HEK293 (cell line): ENCODE measurements around the gene NTNG1.

Source experiments
- CTCF ChIA-PET: fragments of 350-600 bp; formaldehyde crosslinking; extraction: SDS; loops from one replicate; lab custom pipeline; 2021; ENCODE audit warnings: antibody characterized with exemption; lab: Yijun Ruan, JAX
- POLR2A ChIA-PET: fragments of 300-600 bp; formaldehyde crosslinking; extraction: SDS; loops from one replicate; lab custom pipeline; 2020; ENCODE audit warnings: antibody characterized with exemption, inconsistent platforms; lab: Yijun Ruan, JAX
- H3K27ac ChIP-seq: fragments of 200-500 bp; sonication (Bioruptor generic); 2 replicates; pipeline ENCODE4 v1.5.1; 2014; ENCODE audit warnings: low read depth, low read length, control low read depth, inconsistent platforms; ENCODE audit errors: extremely low read depth
- H3K36me3 ChIP-seq, 2 experiments: fragments of 200-500 bp in 1 of 2; sonication (Bioruptor generic) in 1 of 2; 1 replicate in 1 of 2; 2 replicates in 1 of 2; pipeline ENCODE4 v1.5.1; 2014 to 2017; ENCODE audit warnings: inconsistent platforms in 2 of 2, low read length in 2 of 2; ENCODE audit not compliant: control insufficient read depth in 2 of 2, insufficient read depth in 1 of 2
- H3K4me1 ChIP-seq: fragments of 200-500 bp; sonication (Bioruptor generic); 2 replicates; pipeline ENCODE4 v1.5.1; 2014; ENCODE audit warnings: mild to moderate bottlenecking, low read length, inconsistent platforms; ENCODE audit not compliant: control insufficient read depth, insufficient read depth
- H3K4me3 ChIP-seq: 2 replicates; pipeline ENCODE4 v1.5.1; 2011; ENCODE audit warnings: low read depth, mild to moderate bottlenecking, control low read depth, low read length, moderate library complexity
- H3K9me3 ChIP-seq: fragments of 200-500 bp; sonication (Bioruptor generic); 2 replicates; pipeline ENCODE4 v1.5.1; 2014; ENCODE audit warnings: low read depth, low read length, inconsistent platforms; ENCODE audit not compliant: control insufficient read depth, insufficient read depth
- HOXD13 ChIP-seq: sonication (generic); formaldehyde crosslinking; IDR thresholded peaks from 2 replicates; pipeline ENCODE4 v1.8.0; 2022; ENCODE audit warnings: missing genetic modification reagents, borderline replicate concordance
- KLF16 ChIP-seq: fragments of 450-650 bp; formaldehyde crosslinking; IDR thresholded peaks from 2 replicates; pipeline ENCODE4 v1.5.1; 2017; ENCODE audit warnings: missing biosample characterization, missing genetic modification characterization
- KLF8 ChIP-seq: fragments of 450-650 bp; formaldehyde crosslinking; IDR thresholded peaks from 2 replicates; pipeline ENCODE4 v1.5.1; 2016; ENCODE audit warnings: missing biosample characterization, missing genetic modification characterization
- SCRT1 ChIP-seq: fragments of 450-650 bp; formaldehyde crosslinking; IDR thresholded peaks from 2 replicates; pipeline ENCODE4 v1.5.1; 2016; ENCODE audit warnings: missing biosample characterization, missing genetic modification characterization, borderline replicate concordance
- ZFHX2 ChIP-seq: fragments of 450-650 bp; formaldehyde crosslinking; conservative IDR thresholded peaks from 2 replicates; pipeline ENCODE4 v1.5.1; 2016; ENCODE audit warnings: missing biosample characterization, missing genetic modification characterization
- ZFP37 ChIP-seq: fragments of 450-650 bp; formaldehyde crosslinking; IDR thresholded peaks from 2 replicates; pipeline ENCODE4 v1.5.1; 2016; ENCODE audit warnings: missing biosample characterization, missing genetic modification characterization
- ZIC2 ChIP-seq: fragments of 450-650 bp; formaldehyde crosslinking; IDR thresholded peaks from 2 replicates; pipeline ENCODE4 v1.5.1; 2016; ENCODE audit warnings: missing biosample characterization, missing genetic modification characterization
- ZNF157 ChIP-seq: fragments of 450-650 bp; formaldehyde crosslinking; IDR thresholded peaks from 2 replicates; pipeline ENCODE4 v1.5.1; 2016; ENCODE audit warnings: missing biosample characterization, missing genetic modification characterization
- ZNF169 ChIP-seq: fragments of 450-650 bp; formaldehyde crosslinking; IDR thresholded peaks from 2 replicates; pipeline ENCODE4 v1.5.1; 2016; ENCODE audit warnings: missing biosample characterization, missing genetic modification characterization
- ZNF2 ChIP-seq: fragments of 450-650 bp; formaldehyde crosslinking; IDR thresholded peaks from 2 replicates; pipeline ENCODE4 v1.5.1; 2016; ENCODE audit warnings: missing biosample characterization, missing genetic modification characterization
- ZNF248 ChIP-seq: fragments of 450-650 bp; formaldehyde crosslinking; IDR thresholded peaks from 2 replicates; pipeline ENCODE4 v1.5.1; 2017; ENCODE audit warnings: missing biosample characterization, missing genetic modification characterization
- ZNF354C ChIP-seq: fragments of 450-650 bp; formaldehyde crosslinking; IDR thresholded peaks from 2 replicates; pipeline ENCODE4 v1.5.1; 2016; ENCODE audit warnings: missing biosample characterization, missing genetic modification characterization, low read depth, borderline replicate concordance
- ZNF514 ChIP-seq: fragments of 450-650 bp; formaldehyde crosslinking; IDR thresholded peaks from 2 replicates; pipeline ENCODE4 v1.5.1; 2016; ENCODE audit warnings: missing biosample characterization, missing genetic modification characterization
- ZNF544 ChIP-seq: fragments of 450-650 bp; formaldehyde crosslinking; IDR thresholded peaks from 2 replicates; pipeline ENCODE4 v1.5.0; 2017; ENCODE audit warnings: missing biosample characterization, missing genetic modification characterization
- ZNF596 ChIP-seq: fragments of 450-650 bp; IDR thresholded peaks from 2 replicates; pipeline ENCODE4 v1.5.0; 2018; ENCODE audit warnings: missing biosample characterization, mild to moderate bottlenecking, missing genetic modification characterization, moderate library complexity
- ZNF624 ChIP-seq: fragments of 450-650 bp; formaldehyde crosslinking; IDR thresholded peaks from 2 replicates; pipeline ENCODE4 v1.5.1; 2017; ENCODE audit warnings: missing biosample characterization, missing genetic modification characterization
- ZNF677 ChIP-seq: fragments of 450-650 bp; IDR thresholded peaks from 2 replicates; pipeline ENCODE4 v1.5.0; 2018; ENCODE audit warnings: missing biosample characterization, mild to moderate bottlenecking, missing genetic modification characterization, moderate library complexity
- ZNF776 ChIP-seq: fragments of 450-650 bp; formaldehyde crosslinking; IDR thresholded peaks from 2 replicates; pipeline ENCODE4 v1.5.0; 2017; ENCODE audit warnings: missing biosample characterization, missing genetic modification characterization, borderline replicate concordance
- ZNF791 ChIP-seq: fragments of 450-650 bp; formaldehyde crosslinking; IDR thresholded peaks from 2 replicates; pipeline ENCODE4 v1.5.1; 2016; ENCODE audit warnings: missing biosample characterization, missing genetic modification characterization
- ZSCAN16 ChIP-seq: fragments of 450-650 bp; formaldehyde crosslinking; IDR thresholded peaks from 2 replicates; pipeline ENCODE4 v1.5.1; 2016; ENCODE audit warnings: missing biosample characterization, missing genetic modification characterization
- TF ChIP-seq, protein P1 (sequence below): fragments of 450-650 bp; formaldehyde crosslinking; IDR thresholded peaks from 2 replicates; pipeline ENCODE4 v1.5.1; 2016; ENCODE audit warnings: missing biosample characterization, missing genetic modification characterization, borderline replicate concordance
- TF ChIP-seq, protein P2 (sequence below): fragments of 450-650 bp; formaldehyde crosslinking; IDR thresholded peaks from 2 replicates; pipeline ENCODE4 v1.5.1; 2016; ENCODE audit warnings: missing biosample characterization, missing genetic modification characterization, low read depth
- TF ChIP-seq, protein P3 (sequence below): sonication (generic); formaldehyde crosslinking; IDR thresholded peaks from 2 replicates; pipeline ENCODE4 v1.8.1; 2022; ENCODE audit warnings: mild to moderate bottlenecking, moderate library complexity, missing genetic modification reagents
- TF ChIP-seq, protein P4 (sequence below): fragments of 450-650 bp; formaldehyde crosslinking; IDR thresholded peaks from 2 replicates; pipeline ENCODE4 v1.5.1; 2016; ENCODE audit warnings: missing biosample characterization, missing genetic modification characterization
- TF ChIP-seq, protein P5 (sequence below): fragments of 450-650 bp; formaldehyde crosslinking; IDR thresholded peaks from 2 replicates; pipeline ENCODE4 v1.5.1; 2016; ENCODE audit warnings: missing biosample characterization, missing genetic modification characterization

Gene NTNG1

DNA sequence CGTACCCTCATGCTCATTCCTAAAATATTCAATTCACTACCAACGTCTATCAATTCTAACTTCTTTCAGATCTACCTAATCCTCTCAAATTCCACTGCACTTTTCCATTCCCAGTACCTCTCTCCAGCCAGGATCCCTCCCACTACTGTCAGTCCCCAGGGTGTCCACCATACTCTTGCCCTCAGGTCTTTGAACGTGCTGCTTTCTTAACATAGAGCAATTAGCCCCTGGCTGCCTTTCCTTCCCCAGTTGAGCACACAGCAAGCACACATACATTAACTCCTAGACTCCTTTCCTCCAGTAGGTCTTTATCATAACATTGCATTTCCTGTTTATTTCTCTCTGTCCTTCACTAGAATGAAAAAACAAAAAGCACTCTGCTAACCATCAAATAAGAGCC, 126.7 kb downstream of the NTNG1 start (continued):
- TF ChIP-seq, protein P1, sequence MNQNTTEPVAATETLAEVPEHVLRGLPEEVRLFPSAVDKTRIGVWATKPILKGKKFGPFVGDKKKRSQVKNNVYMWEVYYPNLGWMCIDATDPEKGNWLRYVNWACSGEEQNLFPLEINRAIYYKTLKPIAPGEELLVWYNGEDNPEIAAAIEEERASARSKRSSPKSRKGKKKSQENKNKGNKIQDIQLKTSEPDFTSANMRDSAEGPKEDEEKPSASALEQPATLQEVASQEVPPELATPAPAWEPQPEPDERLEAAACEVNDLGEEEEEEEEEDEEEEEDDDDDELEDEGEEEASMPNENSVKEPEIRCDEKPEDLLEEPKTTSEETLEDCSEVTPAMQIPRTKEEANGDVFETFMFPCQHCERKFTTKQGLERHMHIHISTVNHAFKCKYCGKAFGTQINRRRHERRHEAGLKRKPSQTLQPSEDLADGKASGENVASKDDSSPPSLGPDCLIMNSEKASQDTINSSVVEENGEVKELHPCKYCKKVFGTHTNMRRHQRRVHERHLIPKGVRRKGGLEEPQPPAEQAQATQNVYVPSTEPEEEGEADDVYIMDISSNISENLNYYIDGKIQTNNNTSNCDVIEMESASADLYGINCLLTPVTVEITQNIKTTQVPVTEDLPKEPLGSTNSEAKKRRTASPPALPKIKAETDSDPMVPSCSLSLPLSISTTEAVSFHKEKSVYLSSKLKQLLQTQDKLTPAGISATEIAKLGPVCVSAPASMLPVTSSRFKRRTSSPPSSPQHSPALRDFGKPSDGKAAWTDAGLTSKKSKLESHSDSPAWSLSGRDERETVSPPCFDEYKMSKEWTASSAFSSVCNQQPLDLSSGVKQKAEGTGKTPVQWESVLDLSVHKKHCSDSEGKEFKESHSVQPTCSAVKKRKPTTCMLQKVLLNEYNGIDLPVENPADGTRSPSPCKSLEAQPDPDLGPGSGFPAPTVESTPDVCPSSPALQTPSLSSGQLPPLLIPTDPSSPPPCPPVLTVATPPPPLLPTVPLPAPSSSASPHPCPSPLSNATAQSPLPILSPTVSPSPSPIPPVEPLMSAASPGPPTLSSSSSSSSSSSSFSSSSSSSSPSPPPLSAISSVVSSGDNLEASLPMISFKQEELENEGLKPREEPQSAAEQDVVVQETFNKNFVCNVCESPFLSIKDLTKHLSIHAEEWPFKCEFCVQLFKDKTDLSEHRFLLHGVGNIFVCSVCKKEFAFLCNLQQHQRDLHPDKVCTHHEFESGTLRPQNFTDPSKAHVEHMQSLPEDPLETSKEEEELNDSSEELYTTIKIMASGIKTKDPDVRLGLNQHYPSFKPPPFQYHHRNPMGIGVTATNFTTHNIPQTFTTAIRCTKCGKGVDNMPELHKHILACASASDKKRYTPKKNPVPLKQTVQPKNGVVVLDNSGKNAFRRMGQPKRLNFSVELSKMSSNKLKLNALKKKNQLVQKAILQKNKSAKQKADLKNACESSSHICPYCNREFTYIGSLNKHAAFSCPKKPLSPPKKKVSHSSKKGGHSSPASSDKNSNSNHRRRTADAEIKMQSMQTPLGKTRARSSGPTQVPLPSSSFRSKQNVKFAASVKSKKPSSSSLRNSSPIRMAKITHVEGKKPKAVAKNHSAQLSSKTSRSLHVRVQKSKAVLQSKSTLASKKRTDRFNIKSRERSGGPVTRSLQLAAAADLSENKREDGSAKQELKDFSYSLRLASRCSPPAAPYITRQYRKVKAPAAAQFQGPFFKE = no peak
- no peak for TF ChIP-seq ZNF514 (tag by site-specific recombination)
- TF ChIP-seq ZNF2 (tag by site-specific recombination) = no peak
- no peak for TF ChIP-seq ZNF248 (tag by site-specific recombination)
- no peak for TF ChIP-seq ZNF677 (tag by site-specific recombination)
- no peak for TF ChIP-seq KLF8 (tag by site-specific recombination)
- no peak for TF ChIP-seq ZNF776 (tag by site-specific recombination)
- no peak for TF ChIP-seq ZNF544 (tag by site-specific recombination)
- TF ChIP-seq ZFHX2 (tag by site-specific recombination) = no peak

DNA sequence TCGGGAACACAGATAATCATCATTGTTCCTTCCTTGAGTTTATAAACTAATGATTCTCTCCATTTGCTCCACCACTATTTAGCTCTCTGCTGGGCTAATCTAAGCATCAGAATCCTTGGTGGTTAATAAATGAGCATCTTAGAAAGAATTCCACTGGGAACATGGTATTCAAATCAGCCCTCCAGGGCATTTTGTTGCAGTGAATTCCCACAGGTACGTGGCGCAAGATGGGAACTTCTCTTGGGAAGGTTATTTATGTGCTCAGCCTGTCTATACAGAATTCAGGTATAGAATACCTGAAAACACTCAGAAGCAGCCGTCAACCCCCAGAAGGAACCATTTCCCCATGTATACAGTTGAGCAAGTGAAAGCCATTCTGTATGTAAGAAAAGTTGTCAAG, 131.5 kb downstream of the NTNG1 start:
- no peaks in the 10 kb centered on the region for H3K9me3 ChIP-seq
- H3K4me3 ChIP-seq = no peak overlapping the region
- TF ChIP-seq, protein P2, sequence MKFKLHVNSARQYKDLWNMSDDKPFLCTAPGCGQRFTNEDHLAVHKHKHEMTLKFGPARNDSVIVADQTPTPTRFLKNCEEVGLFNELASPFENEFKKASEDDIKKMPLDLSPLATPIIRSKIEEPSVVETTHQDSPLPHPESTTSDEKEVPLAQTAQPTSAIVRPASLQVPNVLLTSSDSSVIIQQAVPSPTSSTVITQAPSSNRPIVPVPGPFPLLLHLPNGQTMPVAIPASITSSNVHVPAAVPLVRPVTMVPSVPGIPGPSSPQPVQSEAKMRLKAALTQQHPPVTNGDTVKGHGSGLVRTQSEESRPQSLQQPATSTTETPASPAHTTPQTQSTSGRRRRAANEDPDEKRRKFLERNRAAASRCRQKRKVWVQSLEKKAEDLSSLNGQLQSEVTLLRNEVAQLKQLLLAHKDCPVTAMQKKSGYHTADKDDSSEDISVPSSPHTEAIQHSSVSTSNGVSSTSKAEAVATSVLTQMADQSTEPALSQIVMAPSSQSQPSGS (tag by site-specific recombination) = no peak
- TF ChIP-seq ZNF169 (tag by site-specific recombination) = no peak
- TF ChIP-seq KLF16 (tag by site-specific recombination) = no peak
- TF ChIP-seq ZIC2 (tag by site-specific recombination) = no peak
- TF ChIP-seq, protein P3, sequence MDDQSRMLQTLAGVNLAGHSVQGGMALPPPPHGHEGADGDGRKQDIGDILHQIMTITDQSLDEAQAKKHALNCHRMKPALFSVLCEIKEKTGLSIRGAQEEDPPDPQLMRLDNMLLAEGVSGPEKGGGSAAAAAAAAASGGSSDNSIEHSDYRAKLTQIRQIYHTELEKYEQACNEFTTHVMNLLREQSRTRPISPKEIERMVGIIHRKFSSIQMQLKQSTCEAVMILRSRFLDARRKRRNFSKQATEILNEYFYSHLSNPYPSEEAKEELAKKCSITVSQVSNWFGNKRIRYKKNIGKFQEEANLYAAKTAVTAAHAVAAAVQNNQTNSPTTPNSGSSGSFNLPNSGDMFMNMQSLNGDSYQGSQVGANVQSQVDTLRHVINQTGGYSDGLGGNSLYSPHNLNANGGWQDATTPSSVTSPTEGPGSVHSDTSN (CRISPR knock-in tag) = no peak
- TF ChIP-seq ZNF354C (tag by site-specific recombination) = no peak
- no peaks in the 10 kb centered on the region for H3K4me1 ChIP-seq
- no peak overlapping the region for H3K27ac ChIP-seq
- CTCF ChIA-PET = interaction anchor here (0.6 kb wide), 1 partner anchor 448 kb away, joined by 3 read pairs; no protein-coding TSS in a partner anchor
- H3K36me3 ChIP-seq = no peaks in the 10 kb centered on the region
- POLR2A ChIA-PET = no interaction called here

DNA sequence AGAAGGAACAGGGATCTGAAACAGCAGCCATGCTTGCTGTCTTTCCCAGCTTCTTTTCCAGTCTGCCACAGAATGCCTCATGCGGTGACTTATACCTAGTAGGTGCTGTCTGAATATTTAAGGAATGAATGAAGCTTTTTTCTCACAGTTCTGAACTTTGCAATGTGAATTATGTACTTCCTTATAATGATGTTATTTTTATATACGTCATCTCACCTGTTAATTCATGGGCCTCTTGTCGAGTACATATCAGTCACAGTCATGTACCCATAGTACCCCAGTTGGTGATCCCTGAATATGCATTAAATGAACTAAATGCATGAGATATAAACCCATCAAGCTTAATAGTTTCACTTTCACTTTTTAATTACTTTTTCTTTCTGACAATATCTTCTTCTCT, 132.7 kb downstream of the NTNG1 start:
- no peaks in the 10 kb centered on the region for H3K9me3 ChIP-seq
- H3K4me1 ChIP-seq = no peaks in the 10 kb centered on the region
- ChIA-PET POLR2A (no interaction called here), CTCF (interaction anchor here (1.0 to 1.3 kb wide), 3 partner anchors 66 to 476 kb away, joined by 3 to 4 read pairs (median 3); no protein-coding TSS in a partner anchor)
- H3K36me3 ChIP-seq = no peaks in the 10 kb centered on the region
- no peak overlapping the region for H3K4me3 ChIP-seq
- H3K27ac ChIP-seq = no peak overlapping the region
- TF ChIP-seq, protein P4, sequence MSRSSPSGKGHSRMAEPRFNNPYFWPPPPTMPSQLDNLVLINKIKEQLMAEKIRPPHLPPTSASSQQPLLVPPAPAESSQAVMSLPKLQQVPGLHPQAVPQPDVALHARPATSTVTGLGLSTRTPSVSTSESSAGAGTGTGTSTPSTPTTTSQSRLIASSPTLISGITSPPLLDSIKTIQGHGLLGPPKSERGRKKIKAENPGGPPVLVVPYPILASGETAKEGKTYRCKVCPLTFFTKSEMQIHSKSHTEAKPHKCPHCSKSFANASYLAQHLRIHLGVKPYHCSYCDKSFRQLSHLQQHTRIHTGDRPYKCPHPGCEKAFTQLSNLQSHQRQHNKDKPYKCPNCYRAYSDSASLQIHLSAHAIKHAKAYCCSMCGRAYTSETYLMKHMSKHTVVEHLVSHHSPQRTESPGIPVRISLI (tag by site-specific recombination) = no peak
- TF ChIP-seq ZNF157 (tag by site-specific recombination) (no peak), ZNF596 (no peak), ZNF624 (tag by site-specific recombination) (no peak), ZNF791 (no peak), ZSCAN16 (no peak), ZFP37 (no peak), SCRT1 (tag by site-specific recombination) (no peak), HOXD13 (no peak)
- TF ChIP-seq, protein P5, sequence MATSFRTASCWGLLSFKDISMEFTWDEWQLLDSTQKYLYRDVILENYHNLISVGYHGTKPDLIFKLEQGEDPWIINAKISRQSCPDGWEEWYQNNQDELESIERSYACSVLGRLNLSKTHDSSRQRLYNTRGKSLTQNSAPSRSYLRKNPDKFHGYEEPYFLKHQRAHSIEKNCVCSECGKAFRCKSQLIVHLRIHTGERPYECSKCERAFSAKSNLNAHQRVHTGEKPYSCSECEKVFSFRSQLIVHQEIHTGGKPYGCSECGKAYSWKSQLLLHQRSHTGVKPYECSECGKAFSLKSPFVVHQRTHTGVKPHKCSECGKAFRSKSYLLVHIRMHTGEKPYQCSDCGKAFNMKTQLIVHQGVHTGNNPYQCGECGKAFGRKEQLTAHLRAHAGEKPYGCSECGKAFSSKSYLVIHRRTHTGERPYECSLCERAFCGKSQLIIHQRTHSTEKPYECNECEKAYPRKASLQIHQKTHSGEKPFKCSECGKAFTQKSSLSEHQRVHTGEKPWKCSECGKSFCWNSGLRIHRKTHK (tag by site-specific recombination) = no peak
